ENCODE results near the gene LIPC. TPM values are rescaled to one million over a fixed set of nuclear protein-coding genes. Genes with fewer than 3 reads are reported as not detected.

The LIPC gene
- total and polyA plus RNA-seq, 8 donors = 0.23 to 7.5 (median 0.76) TPM; not detected in 4

GRCh38 chr15:58611731-58612676 lies 180.2 kb downstream of the LIPC start:
- Histone ChIP-seq H3K27ac (peak overlapping the region in 4 of 5 donors; percentile 39 to 56 (median 50)), H3K27me3 (no peaks in the 10 kb centered on the region), H3K4me3 (no peak overlapping the region), H3K4me1 (peaks cover 0 to 14% (median 10%) of the 10 kb centered on the region in 4 donors), H3K9me3 (peaks cover 3 to 23% (median 11%) of the 10 kb centered on the region in 4 donors), H3K36me3 (peaks cover 0 to 49% (median 43%) of the 10 kb centered on the region in 4 donors)
- TF ChIP-seq CTCF (IDR thresholded peaks at IDR 0.05) (no peak), POLR2AphosphoS5 (IDR thresholded peaks at IDR 0.05) (peak in 2 of 3 donors; percentile 33 to 43)
- intact Hi-C loops (cut with DNase I; ENCODE audit: low total_unique reads) = no loop called here
- DNase-seq = peak; percentile 54 to 68
- WGBS, 5 donors = 58 to 70% (median 68%) methylated on average over 6 of the region's 6 CpGs

GRCh38 chr15:58616171-58616570 lies 184.4 kb downstream of the LIPC start:
- H3K27ac ChIP-seq = no peak overlapping the region
- TF ChIP-seq POLR2AphosphoS5 (IDR thresholded peaks at IDR 0.05) (no peak), POLR2A (IDR thresholded peaks at IDR 0.05) (no peak)
- intact Hi-C loops (cut with DNase I; ENCODE audit: low total_unique reads) = no loop called here
- DNase-seq = no peak
- peaks cover 3 to 26% (median 11%) of the 10 kb centered on the region in 4 donors for H3K9me3 ChIP-seq
- no peak overlapping the region for H3K4me3 ChIP-seq
- H3K36me3 ChIP-seq = peaks cover 0 to 56% (median 40%) of the 10 kb centered on the region in 4 donors
- H3K27me3 ChIP-seq = no peaks in the 10 kb centered on the region
- WGBS, 5 donors = 89 to 100% (median 93%) methylated on average over 1 of the region's 1 CpG
- H3K4me1 ChIP-seq = peaks cover 0 to 11% (median 10%) of the 10 kb centered on the region in 4 donors

Small RNA genes within 50 kb of the gene (small RNA-seq; reads per million reads assigned to genes)
- 0 reads per million in 4 donors for gene AC084781.2

Measured in stomach (tissue), 9 donors.